T-helper 1 cell treated with Interleukin-12 subunit alpha and Interleukin-12 subunit beta and Interleukin-4 antibody, amounts not matched to agents 30 ng/mL and 1 ng/mL, for 36 hours (primary cell): Measurements from ENCODE around the gene SIM2. TPM values are rescaled to one million over a fixed set of nuclear protein-coding genes. Genes with fewer than 3 reads are reported as not detected.
"Not testable (repeated sequence)": the region's sequence is repeated elsewhere in the genome, so short reads cannot be mapped to it uniquely, and the experiment has no call there.

Experiments used
- intact Hi-C: fragments of 100-400 bp; cut with micrococcal nuclease; formaldehyde crosslinking; loops from one replicate; pipeline ENCODE4 v1.15.1; 2024
- total RNA-seq: library from RNA; stranded (reverse); gene quantifications from 2 replicates; pipeline ENCODE4 v1.2.3, GENCODE V29; 2022

SIM2 gene
- total RNA-seq = 0.22 and 0.44 TPM in 2 replicates

- intact Hi-C loops = no loop called here
Measured at GRCh38 chr21:36698981-36699545, at the start of gene SIM2. Gene SIM2, plus strand, starts transcription at chr21:36699115. Its CDS starts 632 bp downstream, at chr21:36699747.

GRCh38 chr21:36654324-36654723 is 44.6 kb upstream of the SIM2 start:
- intact Hi-C loops = no loop called here

- intact Hi-C loops = no loop called here
Measured at GRCh38 chr21:36654796-36655325, 44.1 kb upstream of the SIM2 start.

- intact Hi-C loops = no loop called here
Measured at GRCh38 chr21:36656138-36656537, 42.8 kb upstream of the SIM2 start.

- intact Hi-C loops = not testable (repeated sequence)
Measured at GRCh38 chr21:36657290-36657689, 41.6 kb upstream of the SIM2 start.

- intact Hi-C loops = no loop called here
Measured at GRCh38 chr21:36657999-36658398, 40.9 kb upstream of the SIM2 start.

- intact Hi-C loops = no loop called here
Measured at GRCh38 chr21:36658926-36659325, 40.0 kb upstream of the SIM2 start.

GRCh38 chr21:36661511-36662309 is 37.2 kb upstream of the SIM2 start:
- intact Hi-C loops = no loop called here

- intact Hi-C loops = no loop called here
Measured at GRCh38 chr21:36663033-36663855, 35.7 kb upstream of the SIM2 start.

GRCh38 chr21:36664662-36664990 is 34.3 kb upstream of the SIM2 start:
- intact Hi-C loops = no loop called here

GRCh38 chr21:36665806-36666205 is 33.1 kb upstream of the SIM2 start:
- intact Hi-C loops = no loop called here

- intact Hi-C loops = no loop called here
Measured at GRCh38 chr21:36668713-36669112, 30.2 kb upstream of the SIM2 start.

GRCh38 chr21:36671836-36672235 is 27.1 kb upstream of the SIM2 start:
- intact Hi-C loops = no loop called here

GRCh38 chr21:36672296-36672695 is 26.6 kb upstream of the SIM2 start:
- intact Hi-C loops = not testable (repeated sequence)

GRCh38 chr21:36672737-36673136 is 26.2 kb upstream of the SIM2 start:
- intact Hi-C loops = no loop called here

GRCh38 chr21:36676039-36676950 is 22.6 kb upstream of the SIM2 start:
- intact Hi-C loops = no loop called here

GRCh38 chr21:36677443-36677842 is 21.5 kb upstream of the SIM2 start:
- intact Hi-C loops = no loop called here

- intact Hi-C loops = no loop called here
Measured at GRCh38 chr21:36678538-36678937, 20.4 kb upstream of the SIM2 start.

- intact Hi-C loops = no loop called here
Measured at GRCh38 chr21:36681117-36681631, 17.7 kb upstream of the SIM2 start.

GRCh38 chr21:36684957-36685714 is 13.8 kb upstream of the SIM2 start:
- intact Hi-C loops = no loop called here
